ENCODE data around the gene SMYD3.

DNA sequence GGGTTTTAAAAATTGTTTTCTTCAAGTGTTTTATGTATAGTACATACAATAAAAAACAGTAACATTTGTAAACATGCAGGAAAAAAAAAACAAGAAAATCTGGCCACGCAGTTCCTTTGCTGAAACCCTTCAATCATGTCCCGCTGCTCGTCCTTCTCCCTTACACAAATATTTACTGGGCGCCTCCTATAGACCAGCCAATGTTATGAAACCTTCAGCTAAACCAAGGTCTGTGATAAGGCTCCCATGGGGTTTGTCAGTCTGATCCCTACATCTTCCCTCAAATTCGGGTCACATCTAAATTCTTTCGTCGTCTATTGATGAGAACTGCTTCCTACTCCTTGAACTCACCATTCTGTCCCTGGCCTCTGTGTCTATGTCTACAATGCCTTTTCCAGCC is 583.9 kb downstream of the SMYD3 start:
- TF ChIP-seq, protein P1, sequence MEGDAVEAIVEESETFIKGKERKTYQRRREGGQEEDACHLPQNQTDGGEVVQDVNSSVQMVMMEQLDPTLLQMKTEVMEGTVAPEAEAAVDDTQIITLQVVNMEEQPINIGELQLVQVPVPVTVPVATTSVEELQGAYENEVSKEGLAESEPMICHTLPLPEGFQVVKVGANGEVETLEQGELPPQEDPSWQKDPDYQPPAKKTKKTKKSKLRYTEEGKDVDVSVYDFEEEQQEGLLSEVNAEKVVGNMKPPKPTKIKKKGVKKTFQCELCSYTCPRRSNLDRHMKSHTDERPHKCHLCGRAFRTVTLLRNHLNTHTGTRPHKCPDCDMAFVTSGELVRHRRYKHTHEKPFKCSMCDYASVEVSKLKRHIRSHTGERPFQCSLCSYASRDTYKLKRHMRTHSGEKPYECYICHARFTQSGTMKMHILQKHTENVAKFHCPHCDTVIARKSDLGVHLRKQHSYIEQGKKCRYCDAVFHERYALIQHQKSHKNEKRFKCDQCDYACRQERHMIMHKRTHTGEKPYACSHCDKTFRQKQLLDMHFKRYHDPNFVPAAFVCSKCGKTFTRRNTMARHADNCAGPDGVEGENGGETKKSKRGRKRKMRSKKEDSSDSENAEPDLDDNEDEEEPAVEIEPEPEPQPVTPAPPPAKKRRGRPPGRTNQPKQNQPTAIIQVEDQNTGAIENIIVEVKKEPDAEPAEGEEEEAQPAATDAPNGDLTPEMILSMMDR (IDR thresholded peaks at IDR 0.05) = no peak
- TF ChIP-seq POLR2A (IDR thresholded peaks at IDR 0.05) = no peak
